GM23338 (cell line): ENCODE measurements around the gene NTRK1. TPM values are rescaled to one million over a fixed set of nuclear protein-coding genes. Genes with fewer than 3 reads are reported as not detected.

ENCODE experiments used
- ATAC-seq: fragments of 200-7000 bp; cut with Tn5 transposase; 3 replicates; pipeline ENCODE4 v1.9.1; 2020
- DNase-seq: peaks from one replicate; pipeline ENCODE4 v3.0.0-alpha.2; 2015; ENCODE audit warnings: low spot score
- H2AFZ ChIP-seq: fragments of 200-600 bp; sonication (generic); 2 replicates; pipeline ENCODE4 v1.8.0; 2016; ENCODE audit warnings: antibody characterized with exemption, mild to moderate bottlenecking, moderate library complexity
- H3F3A ChIP-seq: fragments of 200-600 bp; sonication (generic); replicated peaks from 2 replicates; pipeline ENCODE4 v1.8.0; 2017; ENCODE audit warnings: antibody characterized with exemption, mixed run types, low read depth
- H3K27ac ChIP-seq: fragments of 200-600 bp; sonication (generic); 2 replicates; pipeline ENCODE4 v1.6.1; 2016; ENCODE audit warnings: low read depth
- H3K27me3 ChIP-seq: fragments of 200-600 bp; sonication (generic); 2 replicates; pipeline ENCODE4 v1.8.0; 2016; ENCODE audit warnings: mild to moderate bottlenecking, mixed run types, moderate library complexity; ENCODE audit not compliant: insufficient read depth
- H3K36me3 ChIP-seq: fragments of 200-600 bp; sonication (generic); 2 replicates; pipeline ENCODE4 v1.8.0; 2016; ENCODE audit warnings: mild to moderate bottlenecking; ENCODE audit not compliant: insufficient read depth
- H3K4me1 ChIP-seq: fragments of 200-600 bp; sonication (generic); 2 replicates; pipeline ENCODE4 v1.8.0; 2016; ENCODE audit warnings: mild to moderate bottlenecking, moderate library complexity; ENCODE audit not compliant: insufficient read depth
- H3K4me2 ChIP-seq: fragments of 200-600 bp; sonication (generic); 2 replicates; pipeline ENCODE4 v1.7.1; 2017; ENCODE audit warnings: mixed run types
- H3K4me3 ChIP-seq: fragments of 200-600 bp; sonication (generic); 2 replicates; pipeline ENCODE4 v1.6.1; 2016; ENCODE audit warnings: mixed run types
- H3K79me2 ChIP-seq: fragments of 200-600 bp; sonication (generic); replicated peaks from 2 replicates; pipeline ENCODE4 v1.8.0; 2017; ENCODE audit warnings: mild to moderate bottlenecking; ENCODE audit not compliant: insufficient read depth
- H3K9me2 ChIP-seq: fragments of 200-600 bp; sonication (generic); 2 replicates; pipeline ENCODE4 v1.8.0; 2017; ENCODE audit not compliant: insufficient read depth
- H4K20me1 ChIP-seq: fragments of 200-600 bp; sonication (generic); replicated peaks from 2 replicates; pipeline ENCODE4 v1.8.0; 2017; ENCODE audit warnings: mild to moderate bottlenecking; ENCODE audit not compliant: insufficient read depth
- H3K27ac Mint-ChIP-seq: 2 replicates; pipeline ENCODE4 v1.8.0; 2020; ENCODE audit warnings: inconsistent platforms, mild to moderate bottlenecking, moderate library complexity, mixed read lengths
- H3K27me3 Mint-ChIP-seq: 3 replicates; pipeline ENCODE4 v1.8.0; 2022; ENCODE audit warnings: low read depth, mild to moderate bottlenecking, moderate library complexity, mixed read lengths, inconsistent platforms; ENCODE audit not compliant: insufficient read depth, poor library complexity
- H3K36me3 Mint-ChIP-seq: 3 replicates; pipeline ENCODE4 v1.8.0; 2021; ENCODE audit warnings: low read depth, mild to moderate bottlenecking, inconsistent platforms, moderate library complexity, mixed read lengths
- H3K4me1 Mint-ChIP-seq: 3 replicates; pipeline ENCODE4 v1.8.0; 2020; ENCODE audit warnings: mild to moderate bottlenecking, inconsistent platforms, mixed read lengths
- H3K4me3 Mint-ChIP-seq: 3 replicates; pipeline ENCODE4 v1.8.0; 2021; ENCODE audit warnings: moderate library complexity, mild to moderate bottlenecking, inconsistent platforms, mixed read lengths
- H3K9me3 Mint-ChIP-seq: 3 replicates; pipeline ENCODE4 v1.8.0; 2020; ENCODE audit warnings: moderate library complexity, mild to moderate bottlenecking, inconsistent platforms, mixed read lengths
- CREB1 ChIP-seq: fragments of 250-450 bp; sonication (Bioruptor Pico); IDR thresholded peaks from 2 replicates; pipeline ENCODE4 v1.5.0; 2020; ENCODE audit warnings: low read depth, mild to moderate bottlenecking, moderate library complexity
- EZH2 ChIP-seq: fragments of 200-600 bp; sonication (generic); IDR thresholded peaks from one replicate; pipeline ENCODE4 v1.8.0; 2017; ENCODE audit warnings: antibody characterized with exemption, mild to moderate bottlenecking, low read depth; ENCODE audit not compliant: unreplicated experiment
- EZH2phosphoT487 ChIP-seq: fragments of 200-600 bp; sonication (generic); IDR thresholded peaks from one replicate; pipeline ENCODE4 v1.8.1; 2018; ENCODE audit warnings: antibody characterized with exemption; ENCODE audit not compliant: unreplicated experiment
- JUNB ChIP-seq: IDR thresholded peaks from one replicate; pipeline ENCODE4 v1.6.1; 2016; ENCODE audit warnings: antibody characterized with exemption; ENCODE audit not compliant: unreplicated experiment
- polyA plus RNA-seq: library from polyadenylated mRNA; unstranded; fragments of >200 nt; fragmentation: Nextera tagmentation; extraction: Ambion mirVana; gene quantifications from 2 replicates; pipeline ENCODE4 v1.2.1, GENCODE V29; 2016
- total RNA-seq: library from RNA; depleted of rRNA; stranded (reverse); fragments of >200 nt; shearing (Covaris generic); gene quantifications from 2 replicates; pipeline ENCODE4 v1.2.3, GENCODE V29; 2014
- TF ChIP-seq, protein P1 (sequence below), 2 experiments: fragments of 200-600 bp in 1 of 2; sonication (generic) in 1 of 2; conservative IDR thresholded peaks; 2 replicates each; pipeline versions ENCODE4 v1.5.1 to v1.6.1; 2016 to 2017; ENCODE audit warnings: antibody characterized with exemption in 2 of 2, low read depth in 2 of 2, mild to moderate bottlenecking in 2 of 2, moderate library complexity in 1 of 2
- TF ChIP-seq, protein P2 (sequence below): IDR thresholded peaks from 2 replicates; pipeline ENCODE4 v1.6.1; 2016; ENCODE audit warnings: antibody characterized with exemption
- TF ChIP-seq, protein P3 (sequence below): IDR thresholded peaks from one replicate; pipeline ENCODE4 v1.6.1; 2018; ENCODE audit warnings: antibody characterized with exemption; ENCODE audit not compliant: unreplicated experiment

The NTRK1 gene
- total and polyA plus RNA-seq, 2 experiments from 2014 or later, result 0.42 to 0.45 TPM

DNA sequence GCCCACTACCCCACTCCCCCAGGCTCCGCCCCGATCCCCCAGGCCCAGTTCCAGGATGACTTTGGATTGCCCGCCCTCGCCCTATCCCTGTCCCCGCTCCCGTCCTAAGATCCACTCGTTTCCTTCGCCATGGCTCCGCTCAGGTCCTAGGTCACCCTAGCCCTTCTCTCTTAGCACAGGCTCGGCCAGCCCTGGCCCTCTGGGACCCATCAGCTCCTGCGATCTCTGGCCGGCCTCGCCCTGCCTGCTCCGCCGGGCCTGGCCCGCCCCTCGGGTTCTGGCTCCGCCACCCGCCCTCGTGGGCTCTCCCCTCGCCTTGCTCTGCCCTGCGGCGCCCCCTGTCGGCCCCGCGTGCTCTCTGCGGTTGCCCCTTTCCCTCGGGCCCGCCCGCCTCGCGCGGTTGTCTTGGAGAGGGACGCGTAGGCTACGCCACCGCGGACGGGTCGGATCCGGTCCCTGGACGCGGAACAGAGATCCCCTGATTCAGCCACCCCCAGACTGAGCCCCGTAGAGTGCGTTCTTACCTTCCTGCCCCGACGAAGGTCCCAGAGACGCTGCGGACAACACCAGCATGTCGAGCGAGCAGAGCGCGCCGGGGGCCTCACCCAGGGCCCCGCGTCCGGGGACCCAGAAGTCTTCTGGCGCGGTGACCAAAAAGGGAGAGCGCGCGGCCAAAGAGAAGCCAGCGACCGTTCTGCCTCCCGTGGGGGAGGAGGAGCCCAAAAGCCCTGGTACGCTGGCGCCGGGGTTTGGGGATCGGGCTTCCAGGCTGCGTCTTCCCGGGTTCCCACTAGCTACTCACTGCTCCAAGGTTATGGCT lies 59.8 kb downstream of the NTRK1 start, which contains the start of gene LRRC71:
LRRC71 (plus strand) TSS at position 400 of the 820 bp plus-strand sequence; CDS start at position 572, 172 bp downstream.
- Histone ChIP-seq H3K79me2 (no peaks in the 10 kb centered on the region), H3K36me3 (no peaks in the 10 kb centered on the region), H3K27ac (no peak within 1 kb of the TSS), H2AFZ (peak within 1 kb of the TSS; percentile 98), H4K20me1 (0 out of 2 replicates have a peak, but pooled peaks cover 2% of the 10 kb centered on the region), H3F3A (peaks cover 5% of the 10 kb centered on the region; the same call in 1 of the 2 replicates), H3K4me1 (peaks cover 18% of the 10 kb centered on the region; the same call in 1 of the 2 replicates), H3K4me3 (peak within 1 kb of the TSS; percentile 64), H3K4me2 (peak within 1 kb of the TSS; percentile 93), H3K9me2 (no peaks in the 10 kb centered on the region), H3K27me3 (peaks cover 96% of the 10 kb centered on the region)
- peak within 1 kb of the TSS; percentile 73 for H3K4me3 Mint-ChIP-seq
- H3K36me3 Mint-ChIP-seq, result no peaks in the 10 kb centered on the region
- ATAC-seq, result peak; percentile 87
- H3K4me1 Mint-ChIP-seq, result peaks cover 20% of the 10 kb centered on the region
- TF ChIP-seq CREB1 (CRISPR knock-in tag) (peak; percentile 71), EZH2phosphoT487 (peak; percentile 82), JUNB (no peak), EZH2 (peak; percentile 82)
- TF ChIP-seq, protein P1, sequence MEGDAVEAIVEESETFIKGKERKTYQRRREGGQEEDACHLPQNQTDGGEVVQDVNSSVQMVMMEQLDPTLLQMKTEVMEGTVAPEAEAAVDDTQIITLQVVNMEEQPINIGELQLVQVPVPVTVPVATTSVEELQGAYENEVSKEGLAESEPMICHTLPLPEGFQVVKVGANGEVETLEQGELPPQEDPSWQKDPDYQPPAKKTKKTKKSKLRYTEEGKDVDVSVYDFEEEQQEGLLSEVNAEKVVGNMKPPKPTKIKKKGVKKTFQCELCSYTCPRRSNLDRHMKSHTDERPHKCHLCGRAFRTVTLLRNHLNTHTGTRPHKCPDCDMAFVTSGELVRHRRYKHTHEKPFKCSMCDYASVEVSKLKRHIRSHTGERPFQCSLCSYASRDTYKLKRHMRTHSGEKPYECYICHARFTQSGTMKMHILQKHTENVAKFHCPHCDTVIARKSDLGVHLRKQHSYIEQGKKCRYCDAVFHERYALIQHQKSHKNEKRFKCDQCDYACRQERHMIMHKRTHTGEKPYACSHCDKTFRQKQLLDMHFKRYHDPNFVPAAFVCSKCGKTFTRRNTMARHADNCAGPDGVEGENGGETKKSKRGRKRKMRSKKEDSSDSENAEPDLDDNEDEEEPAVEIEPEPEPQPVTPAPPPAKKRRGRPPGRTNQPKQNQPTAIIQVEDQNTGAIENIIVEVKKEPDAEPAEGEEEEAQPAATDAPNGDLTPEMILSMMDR (conservative IDR thresholded peaks at IDR 0.05; ENCODE audit: low read depth in 2 of 2), result peak; percentile 82 to 96
- TF ChIP-seq, protein P2, sequence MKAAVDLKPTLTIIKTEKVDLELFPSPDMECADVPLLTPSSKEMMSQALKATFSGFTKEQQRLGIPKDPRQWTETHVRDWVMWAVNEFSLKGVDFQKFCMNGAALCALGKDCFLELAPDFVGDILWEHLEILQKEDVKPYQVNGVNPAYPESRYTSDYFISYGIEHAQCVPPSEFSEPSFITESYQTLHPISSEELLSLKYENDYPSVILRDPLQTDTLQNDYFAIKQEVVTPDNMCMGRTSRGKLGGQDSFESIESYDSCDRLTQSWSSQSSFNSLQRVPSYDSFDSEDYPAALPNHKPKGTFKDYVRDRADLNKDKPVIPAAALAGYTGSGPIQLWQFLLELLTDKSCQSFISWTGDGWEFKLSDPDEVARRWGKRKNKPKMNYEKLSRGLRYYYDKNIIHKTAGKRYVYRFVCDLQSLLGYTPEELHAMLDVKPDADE, result no peak
- TF ChIP-seq, protein P3, sequence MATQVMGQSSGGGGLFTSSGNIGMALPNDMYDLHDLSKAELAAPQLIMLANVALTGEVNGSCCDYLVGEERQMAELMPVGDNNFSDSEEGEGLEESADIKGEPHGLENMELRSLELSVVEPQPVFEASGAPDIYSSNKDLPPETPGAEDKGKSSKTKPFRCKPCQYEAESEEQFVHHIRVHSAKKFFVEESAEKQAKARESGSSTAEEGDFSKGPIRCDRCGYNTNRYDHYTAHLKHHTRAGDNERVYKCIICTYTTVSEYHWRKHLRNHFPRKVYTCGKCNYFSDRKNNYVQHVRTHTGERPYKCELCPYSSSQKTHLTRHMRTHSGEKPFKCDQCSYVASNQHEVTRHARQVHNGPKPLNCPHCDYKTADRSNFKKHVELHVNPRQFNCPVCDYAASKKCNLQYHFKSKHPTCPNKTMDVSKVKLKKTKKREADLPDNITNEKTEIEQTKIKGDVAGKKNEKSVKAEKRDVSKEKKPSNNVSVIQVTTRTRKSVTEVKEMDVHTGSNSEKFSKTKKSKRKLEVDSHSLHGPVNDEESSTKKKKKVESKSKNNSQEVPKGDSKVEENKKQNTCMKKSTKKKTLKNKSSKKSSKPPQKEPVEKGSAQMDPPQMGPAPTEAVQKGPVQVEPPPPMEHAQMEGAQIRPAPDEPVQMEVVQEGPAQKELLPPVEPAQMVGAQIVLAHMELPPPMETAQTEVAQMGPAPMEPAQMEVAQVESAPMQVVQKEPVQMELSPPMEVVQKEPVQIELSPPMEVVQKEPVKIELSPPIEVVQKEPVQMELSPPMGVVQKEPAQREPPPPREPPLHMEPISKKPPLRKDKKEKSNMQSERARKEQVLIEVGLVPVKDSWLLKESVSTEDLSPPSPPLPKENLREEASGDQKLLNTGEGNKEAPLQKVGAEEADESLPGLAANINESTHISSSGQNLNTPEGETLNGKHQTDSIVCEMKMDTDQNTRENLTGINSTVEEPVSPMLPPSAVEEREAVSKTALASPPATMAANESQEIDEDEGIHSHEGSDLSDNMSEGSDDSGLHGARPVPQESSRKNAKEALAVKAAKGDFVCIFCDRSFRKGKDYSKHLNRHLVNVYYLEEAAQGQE, result no peak
- H3K27ac Mint-ChIP-seq, result no peak within 1 kb of the TSS
- no peaks in the 10 kb centered on the region; the same call in 1 of the 3 replicates for H3K9me3 Mint-ChIP-seq
- H3K27me3 Mint-ChIP-seq, result peaks cover 71% of the 10 kb centered on the region
- peak; percentile 94 for DNase-seq
